Chondrocyte (in vitro differentiated cells): ENCODE data around the gene LBHD2. TPM values are rescaled to one million over a fixed set of nuclear protein-coding genes. Genes with fewer than 3 reads are reported as not detected.

Experiments used
- DNase-seq: peaks from one replicate; pipeline ENCODE4 v3.0.0; 2021; ENCODE audit warnings: mixed read lengths, low spot score
- H3K27ac Mint-ChIP-seq: one replicate; pipeline ENCODE4 v1.8.0; 2021; ENCODE audit warnings: mild to moderate bottlenecking, moderate library complexity, mixed read lengths; ENCODE audit not compliant: unreplicated experiment
- H3K27me3 Mint-ChIP-seq: 2 replicates; pipeline ENCODE4 v1.8.0; 2021; ENCODE audit warnings: low read depth, mixed read lengths
- H3K36me3 Mint-ChIP-seq: 2 replicates; pipeline ENCODE4 v1.8.0; 2021; ENCODE audit warnings: low read depth, mixed read lengths
- H3K4me1 Mint-ChIP-seq: 2 replicates; pipeline ENCODE4 v1.8.0; 2021; ENCODE audit warnings: low read depth, mild to moderate bottlenecking, mixed read lengths
- H3K4me3 Mint-ChIP-seq: one replicate; pipeline ENCODE4 v1.8.0; 2021; ENCODE audit warnings: mild to moderate bottlenecking, moderate library complexity, mixed read lengths; ENCODE audit not compliant: unreplicated experiment
- H3K9me3 Mint-ChIP-seq: 2 replicates; pipeline ENCODE4 v1.8.0; 2021; ENCODE audit warnings: low read depth, mixed read lengths
- CTCF ChIP-seq: fragments of 200-600 bp; sonication (generic); IDR thresholded peaks from 2 replicates; pipeline ENCODE4 v1.5.0; 2021; ENCODE audit warnings: antibody characterized with exemption, mild to moderate bottlenecking, moderate library complexity
- total RNA-seq: library from RNA; stranded (reverse); gene quantifications from 3 replicates; pipeline ENCODE4 v1.2.1, GENCODE V29; 2021

Gene LBHD2
- total RNA-seq, 1 donor from 2014 or later: not detected

- peaks cover 48% of the 10 kb centered on the region for H3K4me1 Mint-ChIP-seq
Measured at GRCh38 chr14:103127861-103128598, 44.0 kb downstream of the LBHD2 start.

GRCh38 chr14:103128631-103129300 is 44.8 kb downstream of the LBHD2 start:
- DNase-seq: no peak
- Mint-ChIP-seq H3K27ac (no peak overlapping the region), H3K27me3 (peaks cover 2% of the 10 kb centered on the region), H3K36me3 (no peaks in the 10 kb centered on the region), H3K9me3 (no peaks in the 10 kb centered on the region), H3K4me3 (no peak overlapping the region), H3K4me1 (peaks cover 48% of the 10 kb centered on the region)
- TF ChIP-seq CTCF: no peak

More at GRCh38 chr14:103127861-103128598, 44.0 kb downstream of the LBHD2 start:
- H3K4me3 Mint-ChIP-seq: no peak overlapping the region
- no peak overlapping the region for H3K27ac Mint-ChIP-seq
- DNase-seq: peak; percentile 92
- H3K27me3 Mint-ChIP-seq: peaks cover 2% of the 10 kb centered on the region
- no peak for TF ChIP-seq CTCF
- no peaks in the 10 kb centered on the region for H3K36me3 Mint-ChIP-seq
- no peaks in the 10 kb centered on the region for H3K9me3 Mint-ChIP-seq

- Mint-ChIP-seq H3K4me1 (peaks cover 44% of the 10 kb centered on the region), H3K27ac (no peak overlapping the region), H3K36me3 (no peaks in the 10 kb centered on the region), H3K27me3 (peaks cover 2% of the 10 kb centered on the region), H3K9me3 (no peaks in the 10 kb centered on the region), H3K4me3 (no peak overlapping the region)
- DNase-seq: no peak
- TF ChIP-seq CTCF: no peak
Measured at GRCh38 chr14:103129301-103130016, 45.4 kb downstream of the LBHD2 start.

GRCh38 chr14:103130017-103130764 is 46.2 kb downstream of the LBHD2 start:
- Mint-ChIP-seq H3K27ac (no peak overlapping the region), H3K9me3 (no peaks in the 10 kb centered on the region), H3K27me3 (peaks cover 2% of the 10 kb centered on the region), H3K36me3 (no peaks in the 10 kb centered on the region), H3K4me1 (peaks cover 42% of the 10 kb centered on the region), H3K4me3 (no peak overlapping the region)
- TF ChIP-seq CTCF: no peak
- peak; percentile 87 for DNase-seq
